Urinary bladder (tissue), 2 donors: ENCODE data around the gene HTR4. TPM values are rescaled to one million over a fixed set of nuclear protein-coding genes. Genes with fewer than 3 reads are reported as not detected.

Source experiments
- polyA plus RNA-seq: library from polyadenylated mRNA; stranded (reverse); fragments of 200-250 nt; gene quantifications from one replicate; pipeline ENCODE4 v1.2.3, GENCODE V29; 2013
- total RNA-seq: library from RNA; depleted of rRNA; stranded (reverse); fragments of >200 nt; gene quantifications from one replicate; pipeline ENCODE4 v1.2.3, GENCODE V29; 2014
- donor health status: healthy.

Gene HTR4
- total and polyA plus RNA-seq, 2 donors, result 0.06 to 0.26 TPM

Other genes with a start within 250 kb of the HTR4 start
- 3.0 TPM for gene ADRB2, start 172.1 kb upstream of the HTR4 start, total RNA-seq
- gene ADRB2, start 172.1 kb upstream of the HTR4 start, polyA plus RNA-seq, result 1.6 TPM